ENCODE results near the gene ARSI. TPM values are rescaled to one million over a fixed set of nuclear protein-coding genes. Genes with fewer than 3 reads are reported as not detected.

The ARSI gene
- total and polyA plus RNA-seq, 2 donors (not counting 3 experiments of a cell fraction or from before 2014, with no cell fraction given), result 0.17 to 0.20 TPM

GRCh38 chr5:150297236-150297890 lies 5.3 kb downstream of the ARSI start:
- no peak overlapping the region for H3K4me3 ChIP-seq (replicated peaks in 1 of 3; ENCODE audit: insufficient read depth in 1 of 3, low read depth in 1 of 3, low read length in 3 of 3)
- BruUV-seq (replicated peaks), result no TSS peak
- H3K27me3 ChIP-seq (ENCODE audit: control insufficient read depth in 2 of 2, insufficient read depth in 2 of 2, low read length in 2 of 2), result peaks cover 17 to 23% of the 10 kb centered on the region in 2 experiments
- no peaks in the 10 kb centered on the region for H3K9me3 ChIP-seq (replicated peaks; ENCODE audit: control insufficient read depth, insufficient read depth, low read length)
- no peaks in the 10 kb centered on the region for H3K36me3 ChIP-seq (ENCODE audit: control insufficient read depth in 2 of 2, extremely low read depth in 1 of 2, insufficient read depth in 2 of 2, low read length in 2 of 2)
- POLR2A ChIA-PET, result no interaction called here
- no peaks in the 10 kb centered on the region for H3K79me2 ChIP-seq (ENCODE audit: control insufficient read depth, insufficient read depth, low read length)
- H3K9me1 ChIP-seq (replicated peaks; ENCODE audit: control insufficient read depth, extremely low read depth, insufficient read depth, low read length), result no peaks in the 10 kb centered on the region
- dilution Hi-C loops (cut with MboI; ENCODE audit: extremely low pct_ligation_motif_present, low sequenced_read_pairs) (no loop called here), intact Hi-C loops (cut with micrococcal nuclease) (no loop called here)
- FAIRE-seq (no peak), DNase-seq (ENCODE audit: low read depth, low spot score) (no peak)
- H2AFZ ChIP-seq (ENCODE audit: low read depth, low read length), result no peak overlapping the region
- TF ChIP-seq MYC (IDR thresholded peaks at IDR 0.05; ENCODE audit: low read depth, low read length) (no peak), POLR2A (IDR thresholded peaks at IDR 0.05; ENCODE audit: low read depth, low read length) (no peak), EZH2 (IDR thresholded peaks at IDR 0.05; ENCODE audit: borderline replicate concordance, low read depth, low read length, severe bottlenecking) (no peak), POLR2AphosphoS5 (IDR thresholded peaks at IDR 0.05; ENCODE audit: insufficient read depth, low read depth, low read length) (no peak), JUN (IDR thresholded peaks at IDR 0.05; ENCODE audit: borderline replicate concordance, insufficient read depth, insufficient read length, low read depth) (no peak), CTCF (IDR thresholded peaks at IDR 0.05; ENCODE audit: extremely low read depth in 1 of 2, insufficient read depth in 1 of 2, low read depth in 1 of 2, low read length in 2 of 2) (no peak), MAX (IDR thresholded peaks at IDR 0.05; ENCODE audit: insufficient read depth, insufficient read length) (no peak), GATA2 (IDR thresholded peaks at IDR 0.05; ENCODE audit: insufficient read depth, insufficient read length, low read depth, low read length) (no peak)
- H3K27ac ChIP-seq (ENCODE audit: insufficient read depth, low read depth, low read length), result no peak overlapping the region
- no peaks in the 10 kb centered on the region for H4K20me1 ChIP-seq (replicated peaks; ENCODE audit: control insufficient read depth, extremely low read depth, insufficient read depth, low read length)
- no peak overlapping the region for H3K4me2 ChIP-seq (ENCODE audit: insufficient read depth, low read length)
- no peaks in the 10 kb centered on the region for H3K4me1 ChIP-seq (ENCODE audit: control insufficient read depth, extremely low read depth, insufficient read depth, low read length)
- CTCF ChIA-PET, result no interaction called here
- H3K9ac ChIP-seq (replicated peaks; ENCODE audit: extremely low read depth, insufficient read depth, low read length), result no peak overlapping the region

All from endothelial cell of umbilical vein (primary cell).